K562 (cell line): ENCODE results near the gene FLOT2. TPM values are rescaled to one million over a fixed set of nuclear protein-coding genes. Genes with fewer than 3 reads are reported as not detected.
"Not testable (repeated sequence)": the region's sequence is repeated elsewhere in the genome, so short reads cannot be mapped to it uniquely, and the experiment has no call there.

Source experiments
- ATAC-seq: fragments of 200-7000 bp; cut with Tn5 transposase; 3 replicates; pipeline ENCODE4 v1.9.1; 2020; ENCODE audit warnings: moderate library complexity
- BruUV-seq: library from RNA; stranded (reverse); fragments of 400-500 nt; replicated peaks from 2 replicates; lab custom pipeline; 2021; lab: Mats Ljungman, UMichigan
- CTCF ChIA-PET: fragments of 300-600 bp; formaldehyde crosslinking; extraction: SDS; loops from one replicate; lab custom pipeline; 2021; ENCODE audit warnings: low intra/inter-chr PET ratio; lab: Yijun Ruan, JAX
- POLR2A ChIA-PET: fragments of 300-600, 350-650 bp; sonication (Branson Sonifier 250); formaldehyde crosslinking; extraction: SDS; loops from one replicate; lab custom pipeline; 2021; ENCODE audit warnings: antibody characterized with exemption, inconsistent platforms; lab: Yijun Ruan, JAX
- DNase-seq, 4 experiments: peaks; one replicate each; pipeline versions ENCODE4 v3.0.0 to v3.0.0-alpha.2; 2011 to 2018; ENCODE audit warnings: low spot score in 3 of 4, mixed read lengths in 3 of 4; ENCODE audit errors: extremely low read depth in 1 of 4
- FAIRE-seq: peaks from 2 replicates; lab custom pipeline; 2011; peaks lifted over from hg19 to GRCh38; lab: Jason Lieb, UNC
- H2AFZ ChIP-seq: 2 replicates; pipeline ENCODE4 v1.6.0; 2011; ENCODE audit warnings: low read depth, low read length, control low read depth, inconsistent platforms
- H3K27ac ChIP-seq: fragments of 200-600 bp; 3 replicates; pipeline ENCODE4 v1.8.0; 2011; ENCODE audit warnings: low read depth, mild to moderate bottlenecking, control low read depth, inconsistent platforms, low read length, moderate library complexity, mixed read lengths; ENCODE audit errors: extremely low read depth
- H3K27me3 ChIP-seq, 2 experiments: fragments of 300-600 bp in 1 of 2; 2 replicates in 1 of 2; 3 replicates in 1 of 2; pipeline versions ENCODE4 v1.6.0 to v1.8.0; 2011; ENCODE audit warnings: inconsistent platforms in 2 of 2, low read length in 2 of 2, mild to moderate bottlenecking in 1 of 2, mixed read lengths in 1 of 2, moderate library complexity in 1 of 2; ENCODE audit not compliant: control insufficient read depth in 2 of 2, insufficient read depth in 2 of 2
- H3K36me3 ChIP-seq: fragments of 300-600 bp; 3 replicates; pipeline ENCODE4 v1.8.0; 2011; ENCODE audit warnings: mild to moderate bottlenecking, low read length, inconsistent platforms; ENCODE audit not compliant: control insufficient read depth, insufficient read depth
- H3K4me1 ChIP-seq, 2 experiments: fragments of 200-600 bp in 1 of 2; replicated peaks in 1 of 2; 2 replicates in 1 of 2; 3 replicates in 1 of 2; pipeline versions ENCODE4 v1.5.1 to v1.8.0; 2011; ENCODE audit warnings: inconsistent platforms in 2 of 2, low read length in 2 of 2, mild to moderate bottlenecking in 1 of 2, mixed read lengths in 1 of 2, moderate library complexity in 1 of 2; ENCODE audit not compliant: control insufficient read depth in 2 of 2, insufficient read depth in 2 of 2
- H3K4me2 ChIP-seq: 2 replicates; pipeline ENCODE4 v1.6.1; 2011; ENCODE audit warnings: low read length, control low read depth, inconsistent platforms, mixed read lengths; ENCODE audit not compliant: insufficient read depth
- H3K4me3 ChIP-seq: fragments of 200-600 bp; sonication (generic), shearing (Covaris generic); 2 replicates; pipeline ENCODE4 v1.5.1; 2016; ENCODE audit warnings: control low read depth, inconsistent platforms
- H3K79me2 ChIP-seq: fragments of 200-600 bp; 3 replicates; pipeline ENCODE4 v1.8.0; 2011; ENCODE audit warnings: low read length, inconsistent platforms; ENCODE audit not compliant: control insufficient read depth, insufficient read depth
- H3K9ac ChIP-seq, 2 experiments: 2 replicates each; pipeline versions ENCODE4 v1.6.0 to v1.6.1; 2011; ENCODE audit warnings: low read depth in 2 of 2, low read length in 2 of 2, control low read depth in 1 of 2, inconsistent platforms in 1 of 2, mild to moderate bottlenecking in 1 of 2, mixed read lengths in 1 of 2; ENCODE audit not compliant: insufficient read depth in 1 of 2
- H3K9me1 ChIP-seq: one replicate; pipeline ENCODE4 v1.6.0; 2011; ENCODE audit warnings: inconsistent platforms, mild to moderate bottlenecking, low read length, moderate library complexity; ENCODE audit not compliant: control insufficient read depth, insufficient read depth
- H3K9me3 ChIP-seq: replicated peaks from 2 replicates; pipeline ENCODE4 v1.5.1; 2011; ENCODE audit warnings: low read depth, low read length, inconsistent platforms; ENCODE audit not compliant: control insufficient read depth, insufficient read depth
- H4K20me1 ChIP-seq: replicated peaks from 2 replicates; pipeline ENCODE4 v1.6.1; 2011; ENCODE audit warnings: low read length, inconsistent platforms, mixed read lengths; ENCODE audit not compliant: control insufficient read depth, insufficient read depth
- CBX3 ChIP-seq, 2 experiments: IDR thresholded peaks; 1 replicate in 1 of 2; 2 replicates in 1 of 2; pipeline ENCODE4 v1.6.1; 2012; ENCODE audit warnings: inconsistent platforms in 2 of 2, low read length in 2 of 2, borderline replicate concordance in 1 of 2, control low read depth in 1 of 2
- EP400 ChIP-seq: fragments of 450-650 bp; IDR thresholded peaks from 2 replicates; pipeline ENCODE4 v1.6.1; 2017; ENCODE audit warnings: antibody characterized with exemption, mild to moderate bottlenecking, moderate library complexity
- GATA2 ChIP-seq: sonication (generic); formaldehyde crosslinking; IDR thresholded peaks from 2 replicates; pipeline ENCODE4 v1.4.0; 2020; ENCODE audit warnings: mild to moderate bottlenecking, missing genetic modification reagents
- JUNB ChIP-seq: fragments of 450-650 bp; formaldehyde crosslinking; conservative IDR thresholded peaks from 2 replicates; pipeline ENCODE4 v1.4.0; 2020; ENCODE audit warnings: mild to moderate bottlenecking
- NR0B1 ChIP-seq: fragments of 450-650 bp; IDR thresholded peaks from one replicate; pipeline ENCODE4 v1.6.1; 2018; ENCODE audit warnings: mild to moderate bottlenecking, moderate library complexity; ENCODE audit not compliant: partially characterized antibody
- POLR2A ChIP-seq: fragments of 450-650 bp; conservative IDR thresholded peaks from 2 replicates; pipeline ENCODE4 v1.6.1; 2016
- POLR2AphosphoS5 ChIP-seq: IDR thresholded peaks from 2 replicates; pipeline ENCODE4 v1.6.1; 2011; ENCODE audit warnings: mild to moderate bottlenecking, low read depth, low read length, moderate library complexity; ENCODE audit not compliant: control insufficient read depth, insufficient read depth
- SRSF9 ChIP-seq: fragments of 200-400 bp; formaldehyde crosslinking; IDR thresholded peaks from 2 replicates; pipeline ENCODE4 v1.6.1; 2017; ENCODE audit warnings: low read depth, low read length, borderline replicate concordance
- WGBS: fragments of 100-300 bp; shearing (Covaris generic); methylation state at CpG from one replicate; pipeline ENCODE4 v1.1.6; 2016; ENCODE audit warnings: low coverage, mixed read lengths; ENCODE audit not compliant: insufficient coverage; ENCODE audit errors: missing lambda C conversion rate; 5-methylcytosine and 5-hydroxymethylcytosine counted together
- in situ Hi-C: fragments of 300-500 bp; cut with MboI; formaldehyde crosslinking; loops from 4 replicates; pipeline ENCODE4 v1.15.0; 2018; ENCODE audit warnings: inconsistent platforms, mixed read lengths
- intact Hi-C: fragments of 100-400 bp; cut with micrococcal nuclease; formaldehyde crosslinking; loops from 2 replicates; pipeline ENCODE4 v1.14.2; 2022
- polyA plus RNA-seq, 8 experiments: library from polyadenylated mRNA; depleted of rRNA in 4 of 8; stranded (reverse) in 5 of 8; unstranded in 3 of 8; fragments of >200 nt; fragmentation: Nextera tagmentation in 2 of 8; fragmentation: Illumina TruSeq in 1 of 8; extraction: Ambion mirVana in 2 of 8; extraction: Trizol in 1 of 8; gene quantifications; 2 replicates each; pipeline versions ENCODE4 v1.2.1 to v1.2.3, GENCODE V29; 2011 to 2014; ENCODE audit warnings: inconsistent platforms in 1 of 8, missing spikeins in 1 of 8
- total RNA-seq, 7 experiments: library from RNA; depleted of rRNA in 6 of 7; stranded (reverse); fragments of >200 nt in 6 of 7; fragmentation: Illumina TruSeq in 2 of 7; extraction: Trizol in 2 of 7; gene quantifications; 2 replicates each; pipeline versions ENCODE4 v1.2.1 to v1.2.3, GENCODE V29; 2011 to 2021; ENCODE audit warnings: low replicate concordance in 1 of 7
- TF ChIP-seq, protein P1 (sequence below): fragments of 250-450 bp; sonication (Bioruptor Pico); IDR thresholded peaks from 2 replicates; pipeline ENCODE4 v1.4.0; 2020; ENCODE audit warnings: mild to moderate bottlenecking, moderate library complexity, borderline replicate concordance

The FLOT2 gene
- total and polyA plus RNA-seq, 9 of the 15 experiments (the other 6 are each of a cell fraction or from before 2014, with no cell fraction given): 17.5 to 138 (median 41.7) TPM

DNA sequence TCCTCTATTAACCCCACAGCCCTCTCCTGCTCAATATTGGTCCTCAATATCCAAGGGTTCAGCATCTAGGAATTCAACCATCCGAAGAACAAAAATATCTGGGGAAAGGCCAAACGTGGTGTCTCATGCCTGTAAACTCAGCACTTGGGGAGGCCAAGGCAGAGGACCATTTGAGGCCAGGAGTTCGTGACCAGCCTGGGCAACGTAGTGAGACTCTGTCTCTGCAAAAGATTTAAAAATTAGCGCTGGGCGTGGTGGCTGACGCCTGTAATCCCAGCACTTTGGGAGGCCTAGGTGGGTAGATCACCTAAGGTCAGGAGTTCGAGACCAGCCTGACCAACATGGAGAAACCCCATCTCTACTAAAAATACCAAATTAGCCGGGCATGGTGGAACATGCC is 50.8 kb downstream of the FLOT2 start:
- intact Hi-C loops: loop anchor here (5.0 to 10.0 kb wide), 2 partner anchors 106 to 202 kb away; partner anchors contain the start of genes BLTP2 and PHF12
- FAIRE-seq, BruUV-seq, H3K9me3 ChIP-seq, H3K4me3 ChIP-seq, H2AFZ ChIP-seq, H3K9me1 ChIP-seq, H4K20me1 ChIP-seq, ATAC-seq, CTCF ChIA-PET, H3K9ac ChIP-seq, DNase-seq, H3K27ac ChIP-seq, H3K4me2 ChIP-seq, H3K27me3 ChIP-seq, in situ Hi-C loops, H3K36me3 ChIP-seq: not testable (repeated sequence)
- Histone ChIP-seq H3K79me2 (peaks cover 13% of the 10 kb centered on the region), H3K4me1 (peaks cover 3 to 24% of the 10 kb centered on the region in 2 experiments; a peak in 4 of 5 replicates)
- POLR2A ChIA-PET: interaction anchor here (1.2 to 3.5 kb wide), 2 partner anchors 12 to 37 kb away, joined by 3 to 10 read pairs; no protein-coding TSS in a partner anchor
- WGBS: 82% methylated on average over 8 of the region's 9 CpGs

DNA sequence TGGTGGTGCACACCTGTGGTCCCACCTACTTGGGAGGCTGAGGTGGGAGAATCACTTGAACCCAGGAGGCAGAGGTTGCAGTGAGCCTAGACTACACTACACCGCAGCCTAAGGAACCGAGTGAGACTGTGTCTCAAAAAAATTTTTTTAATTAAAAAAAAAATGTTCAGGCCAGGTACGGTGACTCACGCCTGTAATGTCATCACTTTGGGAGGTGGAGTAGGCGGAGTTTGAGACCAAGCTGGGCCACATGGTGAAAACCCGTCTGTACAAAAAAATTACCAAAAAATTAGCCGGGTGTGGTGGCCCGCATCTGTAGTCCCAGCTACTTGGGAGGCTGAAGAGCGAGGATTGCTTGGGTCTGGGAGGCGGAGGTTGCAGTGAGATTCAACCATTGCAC is 51.3 kb downstream of the FLOT2 start:
- no peaks in the 10 kb centered on the region for H4K20me1 ChIP-seq
- H3K4me3 ChIP-seq: no peak overlapping the region
- intact Hi-C loops (loop anchor here (5.0 to 10.0 kb wide), 2 partner anchors 106 to 201 kb away; partner anchors contain the start of genes BLTP2 and PHF12), in situ Hi-C loops (no loop called here)
- FAIRE-seq: no peak
- no peaks in the 10 kb centered on the region for H3K27me3 ChIP-seq
- no peaks in the 10 kb centered on the region for H3K36me3 ChIP-seq
- no peak for DNase-seq
- H3K27ac ChIP-seq: no peak overlapping the region
- peaks cover 3 to 24% of the 10 kb centered on the region in 2 experiments; a peak in 4 of 5 replicates for H3K4me1 ChIP-seq
- ChIA-PET CTCF (no interaction called here), POLR2A (interaction anchor here (1.2 to 3.5 kb wide), 2 partner anchors 13 to 36 kb away, joined by 3 to 10 read pairs; no protein-coding TSS in a partner anchor)
- no peak overlapping the region for H3K4me2 ChIP-seq
- no peak overlapping the region for H2AFZ ChIP-seq
- H3K9me3 ChIP-seq: 0 out of 2 replicates have a peak, but pooled peaks cover 2% of the 10 kb centered on the region
- H3K79me2 ChIP-seq: peaks cover 18% of the 10 kb centered on the region
- no TSS peak for BruUV-seq
- H3K9me1 ChIP-seq: no peaks in the 10 kb centered on the region
- no peak overlapping the region for H3K9ac ChIP-seq
- WGBS: 82% methylated on average over 10 of the region's 10 CpGs
- ATAC-seq: no peak
- no peak for TF ChIP-seq POLR2A
- no peak for TF ChIP-seq POLR2AphosphoS5
- no peak for TF ChIP-seq NR0B1
- no peak for TF ChIP-seq CBX3 (IDR thresholded peaks at IDR 0.05; ENCODE audit: borderline replicate concordance in 1 of 2, low read length in 2 of 2)
- no peak for TF ChIP-seq JUNB (CRISPR knock-in tag)
- TF ChIP-seq, protein P1, sequence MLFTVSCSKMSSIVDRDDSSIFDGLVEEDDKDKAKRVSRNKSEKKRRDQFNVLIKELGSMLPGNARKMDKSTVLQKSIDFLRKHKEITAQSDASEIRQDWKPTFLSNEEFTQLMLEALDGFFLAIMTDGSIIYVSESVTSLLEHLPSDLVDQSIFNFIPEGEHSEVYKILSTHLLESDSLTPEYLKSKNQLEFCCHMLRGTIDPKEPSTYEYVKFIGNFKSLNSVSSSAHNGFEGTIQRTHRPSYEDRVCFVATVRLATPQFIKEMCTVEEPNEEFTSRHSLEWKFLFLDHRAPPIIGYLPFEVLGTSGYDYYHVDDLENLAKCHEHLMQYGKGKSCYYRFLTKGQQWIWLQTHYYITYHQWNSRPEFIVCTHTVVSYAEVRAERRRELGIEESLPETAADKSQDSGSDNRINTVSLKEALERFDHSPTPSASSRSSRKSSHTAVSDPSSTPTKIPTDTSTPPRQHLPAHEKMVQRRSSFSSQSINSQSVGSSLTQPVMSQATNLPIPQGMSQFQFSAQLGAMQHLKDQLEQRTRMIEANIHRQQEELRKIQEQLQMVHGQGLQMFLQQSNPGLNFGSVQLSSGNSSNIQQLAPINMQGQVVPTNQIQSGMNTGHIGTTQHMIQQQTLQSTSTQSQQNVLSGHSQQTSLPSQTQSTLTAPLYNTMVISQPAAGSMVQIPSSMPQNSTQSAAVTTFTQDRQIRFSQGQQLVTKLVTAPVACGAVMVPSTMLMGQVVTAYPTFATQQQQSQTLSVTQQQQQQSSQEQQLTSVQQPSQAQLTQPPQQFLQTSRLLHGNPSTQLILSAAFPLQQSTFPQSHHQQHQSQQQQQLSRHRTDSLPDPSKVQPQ: no peak
- TF ChIP-seq EP400: no peak
- no peak for TF ChIP-seq SRSF9
- TF ChIP-seq GATA2 (CRISPR knock-in tag): no peak
